HepG2 (cell line): ENCODE results near the gene APIP. TPM values are rescaled to one million over a fixed set of nuclear protein-coding genes. Genes with fewer than 3 reads are reported as not detected.

Source experiments
- ATAC-seq: fragments of 200-7000 bp; cut with Tn5 transposase; 3 replicates; pipeline ENCODE4 v1.9.1; 2020; ENCODE audit warnings: mild to moderate bottlenecking, moderate library complexity
- BruUV-seq: library from RNA; stranded (reverse); fragments of 400-500 nt; replicated peaks from 2 replicates; lab custom pipeline; 2021; lab: Mats Ljungman, UMichigan
- CTCF ChIA-PET: fragments of 300-600 bp; formaldehyde crosslinking; extraction: SDS; loops from one replicate; lab custom pipeline; 2021; ENCODE audit warnings: low total read pairs, inconsistent platforms, low intra/inter-chr PET ratio; lab: Yijun Ruan, JAX
- POLR2A ChIA-PET: fragments of 350-600 bp; sonication (Branson Sonifier 250); formaldehyde crosslinking; loops from one replicate; lab custom pipeline; 2020; ENCODE audit warnings: antibody characterized with exemption, inconsistent platforms; lab: Yijun Ruan, JAX
- DNase-seq: peaks from one replicate; pipeline ENCODE4 v3.0.0-alpha.2; 2015; ENCODE audit warnings: low spot score
- FAIRE-seq: peaks from 3 replicates; lab custom pipeline; 2011; peaks lifted over from hg19 to GRCh38; lab: Jason Lieb, UNC
- H2AFZ ChIP-seq: one replicate; pipeline ENCODE4 v1.6.1; 2011; ENCODE audit warnings: low read length, inconsistent platforms
- H3K27ac ChIP-seq: fragments of 300-600 bp; 3 replicates; pipeline ENCODE4 v1.8.0; 2011; ENCODE audit warnings: mixed run types, mild to moderate bottlenecking, mixed read lengths, low read length, inconsistent platforms; ENCODE audit not compliant: insufficient read depth; ENCODE audit errors: extremely low read length
- H3K27me3 ChIP-seq, 2 experiments: fragments of 200-600 bp in 1 of 2; 2 replicates in 1 of 2; 3 replicates in 1 of 2; pipeline versions ENCODE4 v1.6.0 to v1.8.0; 2011; ENCODE audit warnings: low read length in 2 of 2, mild to moderate bottlenecking in 2 of 2, moderate library complexity in 2 of 2, inconsistent platforms in 1 of 2; ENCODE audit not compliant: insufficient read depth in 2 of 2, control insufficient read depth in 1 of 2
- H3K36me3 ChIP-seq, 2 experiments: fragments of 200-600 bp in 1 of 2; replicated peaks in 1 of 2; 2 replicates in 1 of 2; 3 replicates in 1 of 2; pipeline versions ENCODE4 v1.5.1 to v1.8.0; 2011; ENCODE audit warnings: low read length in 2 of 2, inconsistent platforms in 1 of 2; ENCODE audit not compliant: insufficient read depth in 2 of 2, control insufficient read depth in 1 of 2
- H3K4me1 ChIP-seq: 2 replicates; pipeline ENCODE4 v1.5.1; 2012; ENCODE audit warnings: low read length, inconsistent platforms; ENCODE audit not compliant: insufficient read depth
- H3K4me2 ChIP-seq: 2 replicates; pipeline ENCODE4 v1.6.0; 2011; ENCODE audit warnings: low read depth, low read length, inconsistent platforms
- H3K4me3 ChIP-seq, 3 experiments: fragments of 200-600 bp in 1 of 3; sonication (generic), shearing (Covaris generic) in 1 of 3; replicated peaks in 1 of 3; 2 replicates each; pipeline ENCODE4 v1.5.1; 2011 to 2016; ENCODE audit warnings: low read length in 3 of 3, inconsistent platforms in 2 of 3, low read depth in 2 of 3, mild to moderate bottlenecking in 2 of 3, control low read depth in 1 of 3, mixed read lengths in 1 of 3; ENCODE audit not compliant: insufficient read depth in 1 of 3
- H3K79me2 ChIP-seq: one replicate; pipeline ENCODE4 v1.6.1; 2011; ENCODE audit warnings: low read length, inconsistent platforms; ENCODE audit not compliant: insufficient read depth
- H3K9ac ChIP-seq: 2 replicates; pipeline ENCODE4 v1.6.0; 2011; ENCODE audit warnings: mild to moderate bottlenecking, low read depth, low read length, inconsistent platforms; ENCODE audit not compliant: insufficient read depth
- H3K9me3 ChIP-seq: 2 replicates; pipeline ENCODE4 v1.5.1; 2012; ENCODE audit warnings: mild to moderate bottlenecking, low read length
- H4K20me1 ChIP-seq: 2 replicates; pipeline ENCODE4 v1.6.0; 2011; ENCODE audit warnings: inconsistent platforms, mild to moderate bottlenecking, low read length, moderate library complexity; ENCODE audit not compliant: insufficient read depth
- BCL3 ChIP-seq: sonication (generic); formaldehyde crosslinking; IDR thresholded peaks from 2 replicates; pipeline ENCODE4 v1.5.1; 2020; ENCODE audit warnings: mild to moderate bottlenecking, missing genetic modification reagents, moderate library complexity
- ONECUT2 ChIP-seq: sonication (generic); formaldehyde crosslinking; IDR thresholded peaks from 2 replicates; pipeline ENCODE4 v1.4.0; 2020; ENCODE audit warnings: missing genetic modification reagents
- ZNF652 ChIP-seq: IDR thresholded peaks from 2 replicates; pipeline ENCODE4 v1.6.1; 2016; ENCODE audit warnings: low read depth, borderline replicate concordance
- ZNF678 ChIP-seq: sonication (generic); formaldehyde crosslinking; IDR thresholded peaks from 2 replicates; pipeline ENCODE4 v1.4.0; 2020; ENCODE audit warnings: mild to moderate bottlenecking, missing genetic modification reagents
- WGBS: methylation state at CpG from one replicate; pipeline ENCODE4 v1.1.6; 2017; ENCODE audit warnings: low lambda C conversion rate; 5-methylcytosine and 5-hydroxymethylcytosine counted together
- in situ Hi-C: cut with HindIII; loops from 2 replicates; pipeline ENCODE4 v1.10.0; 2017; ENCODE audit warnings: low pct_unique_long_range_greater_than_20kb; ENCODE audit not compliant: extremely low pct_ligation_motif_present
- intact Hi-C: fragments of 100-400 bp; cut with micrococcal nuclease; formaldehyde crosslinking; loops from one replicate; pipeline ENCODE4 v1.10.0; 2022; ENCODE audit not compliant: unreplicated experiment
- polyA plus RNA-seq, 8 experiments: library from polyadenylated mRNA; depleted of rRNA in 3 of 8; stranded (reverse) in 7 of 8; unstranded in 1 of 8; fragments of >200 nt; fragmentation: Illumina TruSeq in 4 of 8; extraction: Trizol in 4 of 8; gene quantifications; 2 replicates each; pipeline versions ENCODE4 v1.2.1 to v1.2.3, GENCODE V29; 2011 to 2016; ENCODE audit warnings: low read depth in 4 of 8, missing spikeins in 1 of 8, mixed read lengths in 1 of 8; ENCODE audit not compliant: insufficient read depth in 1 of 8
- total RNA-seq, 5 experiments: library from RNA; depleted of rRNA; stranded (reverse); fragments of >200 nt; fragmentation: Illumina TruSeq; extraction: Trizol; gene quantifications; 2 replicates each; pipeline ENCODE4 v1.2.3, GENCODE V29; 2016; ENCODE audit warnings: low read depth in 1 of 5
- TF ChIP-seq, protein P1 (sequence below): sonication (generic); formaldehyde crosslinking; IDR thresholded peaks from 2 replicates; pipeline ENCODE4 v1.4.0; 2020; ENCODE audit warnings: mild to moderate bottlenecking, low read depth, missing genetic modification reagents
- TF ChIP-seq, protein P2 (sequence below): sonication (generic); formaldehyde crosslinking; IDR thresholded peaks from 2 replicates; pipeline ENCODE4 v1.5.0; 2020; ENCODE audit warnings: missing genetic modification reagents

The APIP gene
- total and polyA plus RNA-seq, 2 of the 13 experiments (the other 11 are each of a cell fraction or from before 2014, with no cell fraction given) = 16.9 to 31.0 TPM

DNA sequence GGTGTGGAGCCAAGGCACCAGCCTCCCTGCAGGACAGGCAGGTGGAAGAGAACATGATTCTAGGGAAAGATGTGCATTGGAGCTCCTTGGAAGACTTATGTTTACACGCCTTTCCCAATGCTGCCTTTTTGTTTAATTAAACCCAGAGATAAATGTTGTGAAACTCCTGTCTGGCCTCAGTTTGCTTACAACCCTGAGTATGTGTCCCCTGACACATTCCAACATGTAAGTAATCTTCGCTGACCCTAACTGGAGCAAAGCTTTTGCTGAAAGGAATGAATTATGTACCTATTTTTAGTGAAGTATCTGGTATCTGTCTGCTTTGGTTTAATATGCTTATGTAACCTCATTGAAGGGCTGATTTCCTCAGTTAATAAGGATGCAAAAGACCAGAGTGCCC, 56.7 kb downstream of the APIP start:
- no peak for ATAC-seq

More for the DNA sequence above, 56.7 kb downstream of the APIP start:
- no peaks in the 10 kb centered on the region for H3K79me2 ChIP-seq
- in situ Hi-C loops = no loop called here
- TF ChIP-seq ZNF678 (CRISPR knock-in tag) = no peak
- no peak for TF ChIP-seq ZNF652 (CRISPR knock-in tag)
- TF ChIP-seq ONECUT2 (CRISPR knock-in tag) = no peak
- TF ChIP-seq, protein P1, sequence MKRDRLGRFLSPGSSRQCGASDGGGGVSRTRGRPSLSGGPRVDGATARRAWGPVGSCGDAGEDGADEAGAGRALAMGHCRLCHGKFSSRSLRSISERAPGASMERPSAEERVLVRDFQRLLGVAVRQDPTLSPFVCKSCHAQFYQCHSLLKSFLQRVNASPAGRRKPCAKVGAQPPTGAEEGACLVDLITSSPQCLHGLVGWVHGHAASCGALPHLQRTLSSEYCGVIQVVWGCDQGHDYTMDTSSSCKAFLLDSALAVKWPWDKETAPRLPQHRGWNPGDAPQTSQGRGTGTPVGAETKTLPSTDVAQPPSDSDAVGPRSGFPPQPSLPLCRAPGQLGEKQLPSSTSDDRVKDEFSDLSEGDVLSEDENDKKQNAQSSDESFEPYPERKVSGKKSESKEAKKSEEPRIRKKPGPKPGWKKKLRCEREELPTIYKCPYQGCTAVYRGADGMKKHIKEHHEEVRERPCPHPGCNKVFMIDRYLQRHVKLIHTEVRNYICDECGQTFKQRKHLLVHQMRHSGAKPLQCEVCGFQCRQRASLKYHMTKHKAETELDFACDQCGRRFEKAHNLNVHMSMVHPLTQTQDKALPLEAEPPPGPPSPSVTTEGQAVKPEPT (CRISPR knock-in tag) = no peak
- no peak for TF ChIP-seq BCL3 (CRISPR knock-in tag)
- TF ChIP-seq, protein P2, sequence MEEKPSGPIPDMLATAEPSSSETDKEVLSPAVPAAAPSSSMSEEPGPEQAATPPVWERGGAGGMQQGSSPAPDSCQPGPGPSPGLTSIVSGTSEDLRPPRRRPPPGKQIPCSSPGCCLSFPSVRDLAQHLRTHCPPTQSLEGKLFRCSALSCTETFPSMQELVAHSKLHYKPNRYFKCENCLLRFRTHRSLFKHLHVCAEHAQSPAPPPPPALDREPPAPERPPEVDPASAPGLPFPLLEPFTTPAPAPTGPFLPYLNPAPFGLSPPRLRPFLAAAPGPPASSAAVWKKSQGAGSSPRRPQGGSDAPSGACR (CRISPR knock-in tag) = no peak
- TF ChIP-seq, all 625 proteins: peak for 0
- FAIRE-seq (no peak), DNase-seq (no peak)
- H3K4me1 ChIP-seq = peaks cover 26% of the 10 kb centered on the region
- no peaks in the 10 kb centered on the region for H3K36me3 ChIP-seq
- H3K4me3 ChIP-seq = no peak overlapping the region
- no peaks in the 10 kb centered on the region for H3K9me3 ChIP-seq
- no peak overlapping the region for H3K4me2 ChIP-seq
- ChIA-PET POLR2A (no interaction called here), CTCF (no interaction called here)
- no TSS peak for BruUV-seq
- no peak overlapping the region for H3K27ac ChIP-seq
- H2AFZ ChIP-seq = no peak overlapping the region
- WGBS = 2% methylated on average over 2 of the region's 2 CpGs
- H3K27me3 ChIP-seq = no peaks in the 10 kb centered on the region
- no peaks in the 10 kb centered on the region for H4K20me1 ChIP-seq
- no peak overlapping the region for H3K9ac ChIP-seq
- intact Hi-C loops = no loop called here
